VCaP (cell line): ENCODE measurements around the gene SNCB.
"Not testable (repeated sequence)": the region's sequence is repeated elsewhere in the genome, so short reads cannot be mapped to it uniquely, and the experiment has no call there.

ENCODE experiments used
- H3K27ac ChIP-seq: fragments of 450-650 bp; 2 replicates; pipeline ENCODE4 v1.5.1; 2017
- CTCF ChIP-seq: fragments of 450-650 bp; conservative IDR thresholded peaks from 2 replicates; pipeline ENCODE4 v1.5.1; 2017; ENCODE audit warnings: mild to moderate bottlenecking, moderate library complexity

SNCB gene

GRCh38 chr5:176603091-176603490 lies 27.2 kb downstream of the SNCB start:
- no peak overlapping the region for H3K27ac ChIP-seq
- no peak for TF ChIP-seq CTCF

GRCh38 chr5:176601901-176602482 lies 28.3 kb downstream of the SNCB start:
- no peak for TF ChIP-seq CTCF
- H3K27ac ChIP-seq, result no peak overlapping the region

- H3K27ac ChIP-seq, result not testable (repeated sequence)
Measured at GRCh38 chr5:176599749-176600430, 30.4 kb downstream of the SNCB start.

GRCh38 chr5:176597417-176598389 lies 32.6 kb downstream of the SNCB start:
- TF ChIP-seq CTCF, result no peak
- no peak overlapping the region for H3K27ac ChIP-seq

- TF ChIP-seq CTCF, result no peak
- H3K27ac ChIP-seq, result no peak overlapping the region
Measured at GRCh38 chr5:176596689-176597416, 33.5 kb downstream of the SNCB start.

GRCh38 chr5:176596069-176596644 lies 34.2 kb downstream of the SNCB start:
- TF ChIP-seq CTCF, result no peak
- no peak overlapping the region for H3K27ac ChIP-seq

- H3K27ac ChIP-seq, result no peak overlapping the region
- no peak for TF ChIP-seq CTCF
Measured at GRCh38 chr5:176595386-176595943, 34.9 kb downstream of the SNCB start.
